Nephron (organoid): ENCODE measurements around the gene OR6K2.
"Not testable (repeated sequence)": the region's sequence is repeated elsewhere in the genome, so short reads cannot be mapped to it uniquely, and the experiment has no call there.

ENCODE experiments used
- H3K27ac Mint-ChIP-seq, 3 experiments: 2 replicates each; pipeline ENCODE4 v1.8.0; 2020; ENCODE audit warnings: mixed read lengths in 3 of 3, mild to moderate bottlenecking in 2 of 3, moderate library complexity in 1 of 3
- H3K27me3 Mint-ChIP-seq: 2 replicates; pipeline ENCODE4 v1.8.0; 2021; ENCODE audit warnings: low read depth, mild to moderate bottlenecking, moderate library complexity, mixed read lengths
- H3K36me3 Mint-ChIP-seq: 2 replicates; pipeline ENCODE4 v1.8.0; 2020; ENCODE audit warnings: low read depth, mixed read lengths
- H3K4me1 Mint-ChIP-seq: 2 replicates; pipeline ENCODE4 v1.8.0; 2020; ENCODE audit warnings: mixed read lengths
- H3K4me3 Mint-ChIP-seq, 3 experiments: 2 replicates each; pipeline ENCODE4 v1.8.0; 2020; ENCODE audit warnings: mild to moderate bottlenecking in 3 of 3, mixed read lengths in 3 of 3, moderate library complexity in 2 of 3
- H3K9me3 Mint-ChIP-seq: 2 replicates; pipeline ENCODE4 v1.8.0; 2020; ENCODE audit warnings: mixed read lengths
- CTCF ChIP-seq, 3 experiments: fragments of 200-600 bp; sonication (generic); IDR thresholded peaks; one replicate each; pipeline ENCODE4 v1.5.0; 2021; ENCODE audit warnings: antibody characterized with exemption in 3 of 3; ENCODE audit not compliant: unreplicated experiment in 3 of 3

The OR6K2 gene

GRCh38 chr1:158714754-158715153 lies 14.3 kb upstream of the OR6K2 start:
- Mint-ChIP-seq H3K36me3 (no peaks in the 10 kb centered on the region), H3K9me3 (no peaks in the 10 kb centered on the region), H3K4me1 (no peaks in the 10 kb centered on the region), H3K4me3 (no peak overlapping the region), H3K27me3 (peaks cover 4% of the 10 kb centered on the region), H3K27ac (no peak overlapping the region)
- TF ChIP-seq CTCF (IDR thresholded peaks at IDR 0.05; ENCODE audit: unreplicated experiment in 3 of 3): no peak

DNA sequence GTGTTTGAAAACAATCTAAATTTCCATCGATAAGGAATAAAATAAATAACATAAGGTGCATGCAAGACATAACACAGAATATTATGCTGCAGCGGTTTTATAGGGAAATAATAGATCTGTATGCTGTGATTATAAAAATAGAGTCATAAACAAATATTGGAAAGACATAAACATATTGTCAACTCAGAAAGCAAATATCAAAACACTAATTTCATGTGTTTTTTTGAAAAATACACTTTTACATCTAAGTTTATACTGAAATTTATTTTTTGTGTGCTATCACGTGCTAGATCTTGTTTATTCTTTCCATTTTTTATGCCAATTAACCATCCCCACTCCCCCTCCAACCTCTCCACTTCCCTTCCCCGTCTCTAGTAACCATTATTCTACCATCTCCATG lies 10.6 kb upstream of the OR6K2 start:
- Mint-ChIP-seq H3K27me3 (no peaks in the 10 kb centered on the region), H3K9me3 (no peaks in the 10 kb centered on the region), H3K27ac (no peak overlapping the region), H3K4me1 (no peaks in the 10 kb centered on the region), H3K4me3 (no peak overlapping the region), H3K36me3 (no peaks in the 10 kb centered on the region)
- TF ChIP-seq CTCF (IDR thresholded peaks at IDR 0.05; ENCODE audit: unreplicated experiment in 3 of 3): no peak

DNA sequence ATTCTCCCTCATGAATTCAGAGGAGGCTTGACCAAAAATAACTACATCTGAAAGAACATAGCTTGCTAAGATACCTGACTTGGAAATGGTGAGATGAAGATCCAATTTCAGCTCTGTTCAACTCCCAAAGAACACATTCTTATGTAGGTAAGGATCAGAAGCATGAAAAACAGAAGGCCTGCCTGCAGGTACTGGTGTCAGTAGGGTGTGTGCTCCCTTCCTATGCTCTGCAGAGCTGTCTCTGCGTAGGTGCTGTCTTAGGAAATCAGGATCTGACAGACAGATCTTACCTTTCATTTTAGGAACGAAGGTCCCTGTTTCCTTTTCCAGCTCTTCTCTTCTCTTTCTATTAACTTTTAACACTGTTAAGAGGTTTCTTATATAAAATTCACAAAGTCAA lies 5.6 kb upstream of the OR6K2 start:
- Mint-ChIP-seq H3K36me3 (no peaks in the 10 kb centered on the region), H3K27me3 (no peaks in the 10 kb centered on the region)
- TF ChIP-seq CTCF (IDR thresholded peaks at IDR 0.05; ENCODE audit: unreplicated experiment in 3 of 3): no peak

DNA sequence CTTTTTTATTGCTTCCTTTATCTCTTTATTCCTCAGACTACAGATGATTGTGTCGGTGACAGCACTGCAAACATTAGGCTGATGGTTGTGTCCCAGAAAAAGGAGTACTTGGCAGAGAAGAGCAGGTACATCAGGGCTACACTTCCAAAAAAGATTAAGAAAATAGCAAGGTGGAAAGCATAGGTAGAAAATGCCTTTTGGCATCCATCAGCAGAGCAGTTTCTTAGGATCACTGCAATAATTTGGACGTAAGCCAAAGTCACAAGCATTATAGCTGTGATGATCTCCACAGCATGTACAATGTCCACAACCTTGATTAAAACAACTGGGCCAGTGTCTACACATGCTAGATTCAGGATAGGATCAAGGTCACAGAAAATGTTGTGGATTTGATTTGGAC lies 5.9 kb downstream of the OR6K2 start:
- H3K27ac Mint-ChIP-seq: no peak overlapping the region
- H3K4me3 Mint-ChIP-seq: no peak overlapping the region
- no peaks in the 10 kb centered on the region for H3K36me3 Mint-ChIP-seq
- H3K27me3 Mint-ChIP-seq: no peaks in the 10 kb centered on the region
- no peaks in the 10 kb centered on the region for H3K9me3 Mint-ChIP-seq
- TF ChIP-seq CTCF (IDR thresholded peaks at IDR 0.05; ENCODE audit: unreplicated experiment in 3 of 3): no peak
- H3K4me1 Mint-ChIP-seq: no peaks in the 10 kb centered on the region

More for the DNA sequence above, 5.6 kb upstream of the OR6K2 start:
- Mint-ChIP-seq H3K9me3 (no peaks in the 10 kb centered on the region), H3K4me3 (no peak overlapping the region), H3K27ac (no peak overlapping the region), H3K4me1 (no peaks in the 10 kb centered on the region)

GRCh38 chr1:158692356-158692755 lies 8.1 kb downstream of the OR6K2 start:
- Mint-ChIP-seq H3K4me3 (no peak overlapping the region), H3K36me3 (no peaks in the 10 kb centered on the region), H3K4me1 (no peaks in the 10 kb centered on the region), H3K27me3 (no peaks in the 10 kb centered on the region), H3K9me3 (no peaks in the 10 kb centered on the region), H3K27ac (no peak overlapping the region)
- TF ChIP-seq CTCF (IDR thresholded peaks at IDR 0.05; ENCODE audit: unreplicated experiment in 3 of 3): no peak

- no peak for TF ChIP-seq CTCF (IDR thresholded peaks at IDR 0.05; ENCODE audit: unreplicated experiment in 3 of 3)
- H3K9me3 Mint-ChIP-seq: no peaks in the 10 kb centered on the region
- no peaks in the 10 kb centered on the region for H3K36me3 Mint-ChIP-seq
- no peaks in the 10 kb centered on the region for H3K4me1 Mint-ChIP-seq
- no peak overlapping the region for H3K4me3 Mint-ChIP-seq
- no peaks in the 10 kb centered on the region for H3K27me3 Mint-ChIP-seq
- H3K27ac Mint-ChIP-seq: no peak overlapping the region
Observed at GRCh38 chr1:158691907-158692306, 8.5 kb downstream of the OR6K2 start.

- not testable (repeated sequence) for H3K9me3 Mint-ChIP-seq, H3K36me3 Mint-ChIP-seq, H3K27ac Mint-ChIP-seq, H3K4me3 Mint-ChIP-seq, H3K4me1 Mint-ChIP-seq, H3K27me3 Mint-ChIP-seq
Observed at GRCh38 chr1:158691149-158691548, 9.3 kb downstream of the OR6K2 start.
